ENCODE results near the gene EZH2.

EZH2 gene

DNA sequence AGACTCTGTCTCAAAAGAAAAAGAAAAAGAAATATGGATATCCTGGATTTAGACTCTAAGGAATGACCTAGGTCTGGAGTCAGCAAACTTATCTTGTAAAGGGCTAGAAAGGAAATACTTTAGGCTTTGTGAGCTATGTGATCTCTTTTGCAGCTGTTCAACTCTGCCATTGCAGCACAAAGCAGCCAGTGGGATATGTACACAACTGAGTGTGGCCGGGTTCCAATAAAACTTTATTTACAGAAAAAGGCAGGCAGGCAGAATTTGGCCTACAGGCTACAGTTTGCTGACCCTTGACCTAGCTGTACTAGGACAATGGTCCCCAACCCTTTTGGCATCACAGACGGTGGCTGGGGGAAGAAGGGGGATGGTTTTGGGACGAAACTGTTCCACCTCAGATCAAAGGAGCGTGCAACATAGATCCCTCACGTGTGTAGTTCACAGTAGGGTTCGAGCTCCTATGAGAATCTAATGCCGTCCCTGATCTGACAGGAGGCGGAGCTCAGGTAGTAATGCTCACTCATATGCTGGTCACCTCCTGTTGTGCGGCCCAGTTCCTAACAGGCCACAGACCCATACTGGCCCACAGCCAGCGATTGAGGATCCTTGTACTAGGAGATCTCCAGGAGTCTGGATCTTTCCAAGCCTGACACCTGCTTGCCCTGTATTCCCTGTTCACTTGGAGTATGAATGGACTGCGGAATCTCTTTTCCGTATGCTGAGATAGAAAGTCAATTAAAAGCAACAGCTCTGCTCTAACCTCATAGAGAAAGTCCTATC, 122.4 kb downstream of the EZH2 start:
- no peak for DNase-seq (ENCODE audit: low spot score)

Measured in D341Med (cell line).